ENCODE data around the gene COG5. TPM values are rescaled to one million over a fixed set of nuclear protein-coding genes. Genes with fewer than 3 reads are reported as not detected.

COG5 gene
- total RNA-seq, 1 donor from 2014 or later = 34.7 TPM

GRCh38 chr7:107322015-107322414, 241.7 kb downstream of the COG5 start:
- DNase-seq = no peak

GRCh38 chr7:107321611-107322010, 242.1 kb downstream of the COG5 start:
- DNase-seq = no peak

- no peak for DNase-seq
These were observed 243.9 kb downstream of the COG5 start for GRCh38 chr7:107319724-107320228.

- no peak for DNase-seq
These were observed 245.1 kb downstream of the COG5 start for GRCh38 chr7:107318523-107319160.

- DNase-seq = no peak
These were observed 248.0 kb downstream of the COG5 start for GRCh38 chr7:107315716-107316220.

- no peak for DNase-seq
These were observed 250.4 kb downstream of the COG5 start for GRCh38 chr7:107313355-107313754.

- DNase-seq = no peak
These were observed 251.3 kb downstream of the COG5 start for GRCh38 chr7:107312418-107312817.

GRCh38 chr7:107309296-107309695, 254.4 kb downstream of the COG5 start:
- no peak for DNase-seq

- DNase-seq = no peak
These were observed 259.1 kb downstream of the COG5 start for GRCh38 chr7:107304636-107305035.

- DNase-seq = no peak
These were observed 259.7 kb downstream of the COG5 start for GRCh38 chr7:107304063-107304462.

- no peak for DNase-seq
These were observed 261.4 kb downstream of the COG5 start for GRCh38 chr7:107302250-107302847.

- DNase-seq = no peak
These were observed 269.5 kb downstream of the COG5 start for GRCh38 chr7:107294182-107294581.

- DNase-seq = no peak
These were observed 271.1 kb downstream of the COG5 start for GRCh38 chr7:107292591-107292990.

GRCh38 chr7:107291434-107291833, 272.3 kb downstream of the COG5 start:
- DNase-seq = no peak

- no peak for DNase-seq
These were observed 276.7 kb downstream of the COG5 start for GRCh38 chr7:107286751-107287621.

- DNase-seq = no peak
These were observed 278.7 kb downstream of the COG5 start for GRCh38 chr7:107284911-107285479.

- no peak for DNase-seq
These were observed 286.4 kb downstream of the COG5 start for GRCh38 chr7:107277331-107277730.

- DNase-seq = no peak
These were observed 287.4 kb downstream of the COG5 start for GRCh38 chr7:107276220-107276827.

- no peak for DNase-seq
These were observed 289.2 kb downstream of the COG5 start for GRCh38 chr7:107274506-107274905.

GRCh38 chr7:107269790-107270189, 293.9 kb downstream of the COG5 start:
- DNase-seq = no peak

GRCh38 chr7:107268594-107268993, 295.1 kb downstream of the COG5 start:
- no peak for DNase-seq

GRCh38 chr7:107267138-107267537, 296.6 kb downstream of the COG5 start:
- DNase-seq = no peak

Measured in dermis blood vessel endothelial cell (primary cell).